A549 (cell line): Measurements from ENCODE around the gene GPRIN1. TPM values are rescaled to one million over a fixed set of nuclear protein-coding genes. Genes with fewer than 3 reads are reported as not detected.

Source experiments
- ATAC-seq, 2 experiments: fragments of 200-7000 bp in 1 of 2; fragments of >200 bp in 1 of 2; cut with Nextera tagmentation in 1 of 2; cut with Tn5 transposase in 1 of 2; 3 replicates each; pipeline versions ENCODE4 v1.8.0 to v1.9.1; 2018 to 2020; ENCODE audit warnings: mild to moderate bottlenecking in 1 of 2, moderate library complexity in 1 of 2
- CTCF ChIA-PET: fragments of 300-600 bp; sonication (Branson Sonifier 250); formaldehyde crosslinking; extraction: SDS; loops from one replicate; lab custom pipeline; 2021; ENCODE audit warnings: antibody characterized with exemption, inconsistent platforms; lab: Yijun Ruan, JAX
- POLR2A ChIA-PET: fragments of 350-600 bp; formaldehyde crosslinking; extraction: SDS; loops from one replicate; lab custom pipeline; 2021; ENCODE audit warnings: antibody characterized with exemption, inconsistent platforms; lab: Yijun Ruan, JAX
- DNase-seq, 2 experiments: peaks; one replicate each; pipeline versions ENCODE4 v3.0.0 to v3.0.0-alpha.2; 2011 to 2016; ENCODE audit warnings: low read depth in 1 of 2, low spot score in 1 of 2
- FAIRE-seq: peaks from 2 replicates; lab custom pipeline; 2011; peaks lifted over from hg19 to GRCh38; lab: Jason Lieb, UNC
- H3K27ac ChIP-seq, 2 experiments: fragments of >200 bp; sonication (Bioruptor Twin); formaldehyde crosslinking; 3 replicates each; pipeline ENCODE4 v1.5.1; 2016 to 2017
- H3K4me1 ChIP-seq: fragments of >200 bp; sonication (Bioruptor Twin); formaldehyde crosslinking; 3 replicates; pipeline ENCODE4 v1.6.1; 2016
- H3K4me2 ChIP-seq: fragments of >200 bp; sonication (Bioruptor Twin); formaldehyde crosslinking; 3 replicates; pipeline ENCODE4 v1.6.1; 2016
- H3K4me3 ChIP-seq: fragments of >200 bp; sonication (Bioruptor Twin); formaldehyde crosslinking; 3 replicates; pipeline ENCODE4 v1.5.1; 2016
- H3K9me3 ChIP-seq: fragments of >200 bp; sonication (Bioruptor Twin); formaldehyde crosslinking; 3 replicates; pipeline ENCODE4 v1.6.1; 2016
- BCL3 ChIP-seq: fragments of >200 bp; sonication (Bioruptor Twin); formaldehyde crosslinking; IDR thresholded peaks from 3 replicates; pipeline ENCODE4 v1.6.1; 2016
- CEBPB ChIP-seq, 2 experiments: fragments of >200 bp in 1 of 2; sonication (Bioruptor Twin) in 1 of 2; formaldehyde crosslinking in 1 of 2; IDR thresholded peaks; 2 replicates each; pipeline ENCODE4 v1.6.1; 2012 to 2016
- CTCF ChIP-seq: fragments of >200 bp; sonication (Bioruptor Twin); formaldehyde crosslinking; IDR thresholded peaks from 3 replicates; pipeline ENCODE4 v1.5.1; 2016
- ELK1 ChIP-seq: fragments of 150-350 bp; IDR thresholded peaks from 2 replicates; pipeline ENCODE4 v1.6.1; 2014; ENCODE audit warnings: low read depth, mild to moderate bottlenecking, low read length
- GATA3 ChIP-seq: IDR thresholded peaks from 2 replicates; pipeline ENCODE4 v1.6.1; 2012; ENCODE audit warnings: borderline replicate concordance
- HES2 ChIP-seq: fragments of >200 bp; sonication (Bioruptor Twin); formaldehyde crosslinking; IDR thresholded peaks from 2 replicates; pipeline ENCODE4 v1.6.1; 2016
- HOXA7 ChIP-seq: fragments of 250-450 bp; sonication (Bioruptor Pico); IDR thresholded peaks from 2 replicates; pipeline ENCODE4 v1.5.0; 2020; ENCODE audit warnings: mild to moderate bottlenecking, moderate library complexity
- HOXB5 ChIP-seq: fragments of 250-450 bp; sonication (Bioruptor Pico); IDR thresholded peaks from 2 replicates; pipeline ENCODE4 v1.5.0; 2020; ENCODE audit warnings: mild to moderate bottlenecking, moderate library complexity
- MYC ChIP-seq: IDR thresholded peaks from 2 replicates; pipeline ENCODE4 v1.6.1; 2012; ENCODE audit warnings: mild to moderate bottlenecking, inconsistent platforms, low read length, improper control_type of control experiment, borderline replicate concordance
- NPAS2 ChIP-seq: fragments of 250-450 bp; sonication (Bioruptor Pico); IDR thresholded peaks from 2 replicates; pipeline ENCODE4 v1.8.0; 2022; ENCODE audit warnings: mild to moderate bottlenecking, moderate library complexity, borderline replicate concordance
- POLR2A ChIP-seq: IDR thresholded peaks from 2 replicates; pipeline ENCODE4 v1.6.1; 2012; ENCODE audit warnings: mild to moderate bottlenecking, low read length
- POLR2AphosphoS2 ChIP-seq: conservative IDR thresholded peaks from 2 replicates; pipeline ENCODE4 v1.6.1; 2012; ENCODE audit warnings: low read length, improper control_type of control experiment, inconsistent platforms
- RCOR1 ChIP-seq: fragments of 150-350 bp; IDR thresholded peaks from 2 replicates; pipeline ENCODE4 v1.6.1; 2014; ENCODE audit warnings: antibody characterized with exemption, low read length, low read depth
- RFX5 ChIP-seq: fragments of 450-650 bp; IDR thresholded peaks from 2 replicates; pipeline ENCODE4 v1.7.1; 2014; ENCODE audit warnings: antibody characterized with exemption, mild to moderate bottlenecking, moderate library complexity
- USF2 ChIP-seq: fragments of 450-650 bp; IDR thresholded peaks from 2 replicates; pipeline ENCODE4 v1.6.1; 2014; ENCODE audit warnings: antibody characterized with exemption
- ZC3H11A ChIP-seq: fragments of 450-650 bp; IDR thresholded peaks from 2 replicates; pipeline ENCODE4 v1.6.1; 2014; ENCODE audit warnings: antibody characterized with exemption, mild to moderate bottlenecking
- ZFP36 ChIP-seq: fragments of 450-650 bp; IDR thresholded peaks from 2 replicates; pipeline ENCODE4 v1.6.1; 2014; ENCODE audit warnings: borderline replicate concordance; ENCODE audit not compliant: partially characterized antibody
- WGBS: methylation state at CpG from one replicate; pipeline ENCODE4 v1.1.6; 2017; ENCODE audit errors: missing lambda C conversion rate; 5-methylcytosine and 5-hydroxymethylcytosine counted together
- polyA plus RNA-seq, 4 experiments: library from polyadenylated mRNA; depleted of rRNA in 3 of 4; stranded (reverse); fragments of >200 nt; fragmentation: RNase III in 1 of 4; extraction: RNeasy Plus Mini Kit Qiagen cat#74134 plus additional on column Dnase treatment in 1 of 4; gene quantifications; 2 replicates in 3 of 4; 3 replicates in 1 of 4; pipeline ENCODE4 v1.2.3, GENCODE V29; 2011 to 2017
- TF ChIP-seq, protein P1 (sequence below): fragments of 250-450 bp; sonication (Bioruptor Pico); IDR thresholded peaks from 2 replicates; pipeline ENCODE4 v1.5.0; 2020; ENCODE audit warnings: low read depth, mild to moderate bottlenecking, moderate library complexity

GPRIN1 gene
- polyA plus RNA-seq, 2 of the 4 experiments (the other 2 are of a cell fraction): 3.1 to 6.7 TPM

DNA sequence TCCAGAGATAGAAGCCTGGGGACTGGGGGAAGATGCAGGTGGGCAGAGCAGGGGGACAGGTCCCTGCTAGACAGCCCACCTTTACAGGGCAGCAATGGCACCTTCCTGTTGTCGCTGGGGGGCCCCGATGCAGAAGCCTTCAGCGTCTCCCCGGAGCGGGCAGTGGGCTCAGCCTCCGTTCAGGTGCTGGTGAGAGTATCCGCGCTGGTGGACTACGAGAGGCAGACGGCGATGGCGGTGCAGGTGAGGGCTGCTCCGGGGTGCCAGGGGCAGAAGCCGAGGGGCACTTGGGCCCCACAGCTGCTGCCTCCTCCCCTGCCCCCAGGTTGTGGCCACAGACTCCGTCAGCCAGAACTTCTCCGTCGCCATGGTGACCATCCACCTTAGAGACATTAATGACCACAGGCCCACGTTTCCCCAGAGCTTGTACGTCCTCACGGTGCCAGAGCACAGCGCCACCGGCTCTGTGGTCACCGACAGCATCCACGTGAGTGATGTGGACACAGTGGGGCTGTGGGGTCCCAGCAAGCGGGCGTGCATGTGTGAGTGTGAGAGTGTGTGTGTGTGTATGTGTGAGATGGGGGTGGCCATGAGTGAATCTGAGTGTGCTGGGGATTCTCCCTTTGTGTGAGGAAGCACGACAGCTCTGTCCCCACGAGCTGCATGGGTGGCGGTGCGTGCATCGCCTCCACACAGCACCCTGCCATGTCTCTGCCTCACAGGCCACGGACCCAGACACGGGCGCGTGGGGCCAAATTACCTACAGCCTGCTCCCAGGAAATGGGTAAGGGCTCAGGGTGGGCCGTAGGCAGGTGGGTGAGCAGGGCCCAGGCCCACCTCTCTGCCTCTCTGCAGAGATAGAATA, 32.4 kb downstream of the GPRIN1 start (continued):
- TF ChIP-seq POLR2AphosphoS2 (no peak), POLR2A (no peak), CTCF (no peak), NPAS2 (CRISPR knock-in tag) (no peak), RFX5 (no peak), MYC (no peak), BCL3 (no peak)

GRCh38 chr5:176575488-176576422, 34.2 kb downstream of the GPRIN1 start:
- no peak for ATAC-seq
- Histone ChIP-seq H3K27ac (no peak overlapping the region), H3K9me3 (no peaks in the 10 kb centered on the region)
- FAIRE-seq: no peak
- CTCF ChIA-PET: interaction anchor here (0.9 to 4.4 kb wide), 7 partner anchors 10 to 110 kb away, joined by 3 to 39 read pairs (median 4); partner anchors contain the start of genes EIF4E1B and SNCB
- no peak for TF ChIP-seq ZFP36
- no peak for TF ChIP-seq HOXB5 (CRISPR knock-in tag)
- TF ChIP-seq RCOR1: no peak
- TF ChIP-seq ZC3H11A: no peak
- TF ChIP-seq BCL3: no peak
- TF ChIP-seq, protein P1, sequence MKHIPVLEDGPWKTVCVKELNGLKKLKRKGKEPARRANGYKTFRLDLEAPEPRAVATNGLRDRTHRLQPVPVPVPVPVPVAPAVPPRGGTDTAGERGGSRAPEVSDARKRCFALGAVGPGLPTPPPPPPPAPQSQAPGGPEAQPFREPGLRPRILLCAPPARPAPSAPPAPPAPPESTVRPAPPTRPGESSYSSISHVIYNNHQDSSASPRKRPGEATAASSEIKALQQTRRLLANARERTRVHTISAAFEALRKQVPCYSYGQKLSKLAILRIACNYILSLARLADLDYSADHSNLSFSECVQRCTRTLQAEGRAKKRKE: no peak
- TF ChIP-seq CEBPB (IDR thresholded peaks at IDR 0.05): no peak
- no peak for TF ChIP-seq HES2
- no peak for TF ChIP-seq HOXA7 (CRISPR knock-in tag)
- TF ChIP-seq USF2: no peak
- no peak for TF ChIP-seq GATA3
- no peak for TF ChIP-seq POLR2A
- TF ChIP-seq ELK1: no peak
- TF ChIP-seq, all 56 proteins: peak for 0
- Histone ChIP-seq H3K4me2 (no peak overlapping the region), H3K4me3 (no peak overlapping the region), H3K4me1 (0 out of 3 replicates have a peak, but pooled peaks cover 6% of the 10 kb centered on the region)
- POLR2A ChIA-PET: no interaction called here
- no peak for DNase-seq
- WGBS: 79% methylated on average over 25 of the region's 37 CpGs
